ENCODE data around the gene CAP1.
"Not testable (repeated sequence)": the region's sequence is repeated elsewhere in the genome, so short reads cannot be mapped to it uniquely, and the experiment has no call there.

CAP1 gene

GRCh38 chr1:40032240-40032891 lies 8.2 kb upstream of the CAP1 start:
- DNase-seq (ENCODE audit: low read depth) = peak; percentile 28

GRCh38 chr1:40034869-40035268 lies 5.7 kb upstream of the CAP1 start:
- no peak for DNase-seq (ENCODE audit: low read depth)

GRCh38 chr1:40036574-40036973 lies 4.0 kb upstream of the CAP1 start:
- no peak for DNase-seq (ENCODE audit: low read depth)

GRCh38 chr1:40037254-40037653 lies 3.3 kb upstream of the CAP1 start:
- not testable (repeated sequence) for DNase-seq (ENCODE audit: low read depth)

GRCh38 chr1:40038697-40039096 lies 1.8 kb upstream of the CAP1 start:
- no peak for DNase-seq (ENCODE audit: low read depth)

GRCh38 chr1:40039245-40039756 lies 1.2 kb upstream of the CAP1 start:
- no peak for DNase-seq (ENCODE audit: low read depth)

- DNase-seq (ENCODE audit: low read depth) = peak; percentile 48
Measured at GRCh38 chr1:40039757-40040510, 595 bp upstream of the CAP1 start.

- no peak for DNase-seq (ENCODE audit: low read depth)
Measured at GRCh38 chr1:40041466-40041838, 923 bp downstream of the CAP1 start.

- DNase-seq (ENCODE audit: low read depth) = no peak
Measured at GRCh38 chr1:40042341-40042740, 1.8 kb downstream of the CAP1 start.

GRCh38 chr1:40044110-40044509 lies 3.6 kb downstream of the CAP1 start:
- no peak for DNase-seq (ENCODE audit: low read depth)

GRCh38 chr1:40045182-40045581 lies 4.7 kb downstream of the CAP1 start:
- DNase-seq (ENCODE audit: low read depth) = no peak

- DNase-seq (ENCODE audit: low read depth) = no peak
Measured at GRCh38 chr1:40045766-40046165, 5.2 kb downstream of the CAP1 start.

GRCh38 chr1:40047276-40047675 lies 6.7 kb downstream of the CAP1 start:
- no peak for DNase-seq (ENCODE audit: low read depth)

GRCh38 chr1:40047769-40048168 lies 7.2 kb downstream of the CAP1 start:
- DNase-seq (ENCODE audit: low read depth) = no peak

GRCh38 chr1:40049725-40050124 lies 9.2 kb downstream of the CAP1 start:
- no peak for DNase-seq (ENCODE audit: low read depth)

- no peak for DNase-seq (ENCODE audit: low read depth)
Measured at GRCh38 chr1:40050863-40051262, 10.3 kb downstream of the CAP1 start.

- DNase-seq (ENCODE audit: low read depth) = no peak
Measured at GRCh38 chr1:40053138-40053887, 12.8 kb downstream of the CAP1 start.

- DNase-seq (ENCODE audit: low read depth) = no peak
Measured at GRCh38 chr1:40056519-40057309, 16.2 kb downstream of the CAP1 start.

- no peak for DNase-seq (ENCODE audit: low read depth)
Measured at GRCh38 chr1:40057310-40058030, 16.9 kb downstream of the CAP1 start.

GRCh38 chr1:40058097-40058452 lies 17.5 kb downstream of the CAP1 start:
- no peak for DNase-seq (ENCODE audit: low read depth)
